CD4-positive, alpha-beta T cell treated with Interferon alpha-2 for 1 hour (primary cell): ENCODE measurements around the gene TTBK1.

Source experiments
- DNase-seq, 2 donors: peaks; one replicate each; pipeline ENCODE4 v3.0.0-alpha.2; 2020 to 2022

The TTBK1 gene

DNA sequence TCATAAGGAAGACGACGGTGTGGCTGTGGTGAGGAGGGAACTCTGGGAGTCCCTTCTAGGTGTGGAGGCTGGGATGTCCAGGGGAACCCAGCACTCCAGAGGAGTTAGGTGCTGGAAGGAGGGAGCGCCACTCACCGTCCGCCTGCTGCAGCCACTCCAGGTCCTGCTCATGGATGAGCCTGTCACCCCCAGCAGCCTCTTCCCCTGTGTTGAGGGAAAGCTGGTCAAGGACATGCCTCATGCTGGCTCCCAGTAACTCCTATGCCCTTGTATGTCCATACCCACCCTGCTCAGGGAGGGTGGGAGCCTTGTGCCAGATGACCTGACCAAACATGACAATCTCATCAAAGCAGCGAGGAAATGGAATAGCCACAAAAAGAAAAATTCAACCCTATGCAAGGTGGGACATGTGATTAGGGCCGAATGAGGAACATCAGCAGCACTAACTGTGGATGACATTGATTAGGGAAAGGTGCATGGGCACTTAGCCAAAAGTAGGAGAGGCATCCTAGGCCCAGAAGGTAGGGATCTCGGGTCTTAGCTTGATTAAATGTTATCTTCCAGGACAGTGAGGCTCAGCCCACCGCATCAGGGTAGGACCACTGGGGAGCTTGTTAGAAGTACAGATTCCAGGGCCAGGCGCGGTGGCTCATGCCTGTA lies 17.0 kb upstream of the TTBK1 start:
- no peak for DNase-seq

DNA sequence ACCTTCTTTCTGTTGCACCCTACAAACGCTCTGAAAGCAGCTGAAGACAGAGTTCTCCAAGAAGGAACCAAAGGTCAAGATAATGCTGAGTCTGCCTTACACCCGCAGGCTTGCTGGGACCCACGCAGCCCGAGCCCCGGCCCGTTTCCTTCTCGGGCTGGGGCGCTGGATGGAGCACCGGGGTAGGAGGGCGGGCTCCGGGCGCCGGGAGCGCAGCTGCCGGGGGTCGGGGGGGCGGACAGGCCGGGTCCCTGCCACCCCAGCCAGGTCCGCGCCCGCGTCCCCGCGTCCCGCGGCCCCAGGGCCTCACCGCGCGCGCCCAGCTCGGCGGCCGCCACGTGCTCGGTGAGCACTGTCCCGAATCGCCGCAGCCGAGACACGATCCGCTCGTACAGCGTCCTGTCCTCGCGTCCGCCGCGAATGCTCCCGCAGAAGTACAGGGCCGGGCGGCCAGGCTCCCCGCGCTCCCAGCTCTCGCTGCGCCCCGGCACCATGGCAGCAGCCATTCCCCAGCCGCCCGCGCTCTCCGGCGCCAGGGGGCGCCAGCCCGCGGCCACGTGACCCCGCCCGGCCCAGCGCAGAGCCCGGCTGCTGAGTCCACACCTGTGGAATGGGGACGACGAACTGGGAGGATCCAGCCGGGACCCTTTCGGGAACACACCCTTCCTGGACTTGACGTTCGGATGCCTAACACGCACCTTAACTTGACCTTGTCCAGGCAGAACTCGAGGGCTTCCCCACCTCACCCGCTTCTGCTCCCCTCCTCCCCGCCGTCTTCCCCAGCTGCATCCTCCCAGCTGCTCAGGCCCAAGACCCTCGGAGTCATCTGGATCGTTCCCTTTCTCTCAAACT lies 14.1 kb upstream of the TTBK1 start, which contains the start of gene DNPH1:
TSS of gene DNPH1 (minus strand) at position 531 of the 852 bp plus-strand sequence. CDS start at position 506, 25 bp downstream.
- peak; percentile 73 to 87 for DNase-seq

DNA sequence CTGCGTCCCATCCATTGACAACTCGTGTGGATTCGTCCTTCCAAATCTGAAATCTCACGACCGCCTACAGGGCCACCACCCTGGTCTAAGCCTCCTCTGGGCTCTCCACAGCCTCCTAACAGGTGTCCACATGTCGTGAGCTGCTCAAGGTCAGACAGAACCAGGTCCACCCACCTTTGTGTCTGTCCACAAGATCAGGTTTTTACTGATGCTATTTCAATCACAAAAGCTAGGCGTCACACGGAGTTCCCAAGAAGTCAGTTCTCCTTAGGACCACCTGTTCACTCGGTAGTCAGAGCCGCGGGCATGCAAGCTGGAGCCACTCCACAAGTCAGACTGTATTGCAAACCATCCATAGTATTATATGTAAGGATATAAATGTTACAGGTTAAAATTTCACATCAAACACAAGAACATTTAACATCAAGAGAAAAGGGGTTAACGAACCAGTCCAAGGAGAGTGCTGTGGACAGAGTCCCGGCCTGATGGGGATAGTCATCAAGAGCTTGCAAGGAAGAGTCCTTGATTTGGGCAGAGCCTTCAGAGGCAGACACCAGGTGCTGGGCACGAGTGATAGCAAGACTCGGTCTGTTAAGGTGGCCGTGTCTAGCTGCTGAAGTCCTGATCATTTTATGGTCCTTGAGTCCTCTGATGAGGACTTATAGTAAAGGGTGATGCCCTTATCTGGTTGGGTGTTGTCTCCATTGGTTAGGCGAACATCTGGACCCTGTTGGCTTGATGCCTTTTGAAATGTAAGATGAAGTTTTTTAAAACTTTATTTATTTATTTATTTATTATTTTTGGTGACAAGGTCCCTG lies 13.3 kb upstream of the TTBK1 start:
- DNase-seq: no peak

DNA sequence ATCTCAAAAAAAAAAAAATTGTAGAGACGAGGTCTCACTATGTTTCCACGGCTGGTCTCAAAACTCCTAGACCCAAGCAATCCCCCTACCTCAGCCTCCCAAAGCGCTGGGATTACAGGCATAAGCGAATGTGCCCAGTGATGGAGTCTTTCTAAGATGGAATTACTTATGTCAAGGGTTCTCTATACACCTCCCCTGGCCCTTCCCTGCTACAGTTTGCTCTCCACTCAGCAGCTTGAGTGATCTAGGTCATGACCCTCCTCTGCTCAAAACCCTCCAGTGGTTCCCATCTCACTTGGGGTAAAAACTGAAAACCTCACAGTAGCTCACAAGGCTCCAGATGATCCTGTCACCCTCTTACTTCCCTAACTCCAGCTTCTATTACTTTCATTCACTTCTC lies 12.2 kb upstream of the TTBK1 start:
- no peak for DNase-seq

DNA sequence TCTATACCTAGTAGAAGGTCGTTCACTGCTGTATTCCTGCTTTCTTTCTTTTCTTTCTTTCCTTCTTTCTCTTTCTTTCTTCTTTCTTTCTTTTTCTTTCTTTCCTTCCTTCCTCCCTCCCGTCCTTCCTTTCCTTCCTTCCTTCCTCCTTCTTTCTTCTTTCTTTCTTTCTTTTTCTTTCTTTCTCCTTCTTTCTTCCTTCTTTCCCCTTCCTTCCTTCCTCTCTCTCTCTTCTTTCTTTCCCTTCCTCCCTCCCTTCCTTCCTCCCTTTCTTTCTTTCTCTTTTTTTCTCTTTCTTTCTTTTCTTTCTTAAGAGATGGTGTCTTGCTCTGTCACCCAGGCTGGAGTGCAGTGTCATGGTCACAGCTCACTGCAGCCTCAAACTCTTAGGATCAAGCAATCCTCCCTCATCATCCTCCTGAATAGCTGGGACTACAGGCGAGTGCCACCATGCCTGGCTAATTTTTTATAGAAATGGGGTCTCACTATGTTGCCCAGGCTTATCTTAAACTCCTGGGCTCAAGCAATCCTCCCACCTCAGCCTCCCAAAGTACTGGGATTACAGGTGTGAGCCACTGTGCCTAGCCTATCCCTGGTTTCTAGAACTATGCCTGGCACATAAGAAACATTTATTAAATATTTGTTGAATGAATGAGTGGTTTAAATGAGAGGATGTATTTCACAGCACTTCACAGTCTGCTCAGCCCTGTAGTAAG lies 11.4 kb upstream of the TTBK1 start:
- no peak for DNase-seq

DNA sequence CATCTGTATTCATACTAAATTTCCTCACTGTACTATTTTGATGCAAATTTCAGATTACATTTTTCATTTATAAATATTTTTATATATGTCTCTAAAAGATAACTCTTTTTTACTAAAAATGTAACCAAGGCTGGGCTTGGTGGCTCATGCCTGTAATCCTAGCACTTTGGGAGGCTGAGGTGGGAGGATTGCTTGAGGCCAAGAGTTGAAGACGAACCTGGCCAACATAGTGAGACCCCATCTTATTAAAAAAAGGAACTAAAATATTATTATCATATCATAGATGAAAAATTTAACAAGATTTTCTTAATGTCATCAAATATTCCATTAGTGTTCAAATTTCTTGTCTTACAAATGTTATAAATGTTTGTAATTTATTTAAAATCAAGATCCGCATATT lies 7.4 kb upstream of the TTBK1 start:
- no peak for DNase-seq

DNA sequence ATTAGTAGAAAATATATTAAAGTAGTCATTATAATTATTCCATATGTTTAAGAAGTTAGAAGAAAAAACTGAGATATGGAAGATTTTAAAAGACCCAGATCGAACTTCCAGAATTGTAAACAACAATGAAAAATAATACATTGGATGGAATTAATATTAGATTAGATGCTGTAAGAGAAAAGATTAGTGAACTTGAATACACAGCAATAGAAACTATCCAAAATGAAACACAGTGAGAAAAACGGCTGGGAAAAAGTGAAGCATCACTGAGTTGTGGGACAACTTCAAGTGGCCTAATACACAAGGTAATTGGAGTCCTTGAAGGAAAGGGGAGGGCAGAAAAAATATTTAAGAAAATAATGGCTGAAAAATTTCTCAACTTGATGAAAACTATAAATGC lies 4.2 kb upstream of the TTBK1 start:
- DNase-seq: no peak

DNA sequence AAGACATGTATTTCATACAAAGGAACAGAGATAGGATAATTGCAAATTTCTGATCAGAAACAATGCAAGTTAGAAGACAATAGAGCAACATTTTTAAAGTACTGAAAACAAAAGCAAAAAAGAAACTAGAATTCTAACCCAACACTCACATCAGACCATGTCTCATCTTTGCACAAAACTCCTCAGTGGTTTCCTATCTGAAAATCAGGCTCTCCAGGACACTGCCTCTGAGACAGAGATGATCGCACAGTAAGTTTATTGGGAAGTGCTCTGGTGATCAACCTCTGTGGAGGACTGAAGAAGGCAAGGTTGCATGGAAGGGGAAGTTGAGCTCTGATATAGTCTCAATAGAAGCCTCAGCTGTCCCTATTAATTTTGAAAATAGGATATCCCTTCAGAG lies 2.3 kb upstream of the TTBK1 start:
- DNase-seq: no peak

DNA sequence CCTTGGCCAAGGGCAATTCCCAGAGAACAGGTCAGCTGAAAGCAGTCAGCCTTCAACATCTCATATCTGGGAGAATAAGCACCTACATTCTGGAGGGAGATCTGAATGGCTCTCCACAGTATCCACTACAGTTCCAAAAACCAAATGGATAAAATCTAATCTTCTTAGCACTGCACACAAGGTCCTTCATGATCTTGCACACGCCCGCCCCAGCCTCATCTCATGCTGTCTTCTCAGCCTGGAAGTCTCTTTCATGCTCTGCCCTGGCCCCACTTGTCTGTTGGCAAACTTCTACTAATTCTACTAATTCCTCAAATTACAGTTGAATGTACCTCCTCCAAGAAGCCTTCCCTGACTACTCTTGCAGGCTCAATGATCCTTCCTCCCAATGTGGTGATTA lies 1.8 kb upstream of the TTBK1 start:
- no peak for DNase-seq

DNA sequence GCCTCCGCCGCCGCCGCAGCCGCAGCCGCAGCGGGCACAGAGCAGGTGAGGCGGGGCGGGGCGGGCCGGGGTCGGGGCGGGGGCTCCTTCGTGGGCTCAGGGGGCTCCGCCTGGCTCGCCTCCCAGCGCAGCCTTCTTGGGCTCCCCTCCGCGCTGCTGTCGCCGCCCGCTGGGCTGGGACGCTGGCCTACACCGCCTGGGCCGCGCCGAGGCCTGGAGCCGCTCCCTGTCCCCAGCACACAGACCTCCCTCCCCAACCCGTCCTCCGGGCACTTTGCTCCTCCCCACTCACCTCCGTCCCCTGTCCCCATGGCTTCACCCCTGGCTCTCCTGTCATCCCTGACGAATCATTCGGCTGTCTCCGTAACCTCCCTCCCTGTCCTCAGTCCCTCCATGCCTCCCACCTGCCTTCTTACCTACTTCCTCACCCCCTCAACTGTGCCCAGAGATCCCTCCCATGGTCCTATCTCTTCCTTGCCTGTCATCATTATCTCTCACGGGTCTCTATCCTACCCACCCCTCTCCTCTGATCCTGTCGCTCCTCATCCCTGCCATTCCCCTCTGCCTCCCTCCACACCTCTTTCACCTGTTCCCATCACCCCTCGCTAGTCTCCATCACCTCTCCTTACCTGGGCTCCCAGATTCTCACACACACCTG lies 512 bp downstream of the TTBK1 start:
- DNase-seq: no peak

DNA sequence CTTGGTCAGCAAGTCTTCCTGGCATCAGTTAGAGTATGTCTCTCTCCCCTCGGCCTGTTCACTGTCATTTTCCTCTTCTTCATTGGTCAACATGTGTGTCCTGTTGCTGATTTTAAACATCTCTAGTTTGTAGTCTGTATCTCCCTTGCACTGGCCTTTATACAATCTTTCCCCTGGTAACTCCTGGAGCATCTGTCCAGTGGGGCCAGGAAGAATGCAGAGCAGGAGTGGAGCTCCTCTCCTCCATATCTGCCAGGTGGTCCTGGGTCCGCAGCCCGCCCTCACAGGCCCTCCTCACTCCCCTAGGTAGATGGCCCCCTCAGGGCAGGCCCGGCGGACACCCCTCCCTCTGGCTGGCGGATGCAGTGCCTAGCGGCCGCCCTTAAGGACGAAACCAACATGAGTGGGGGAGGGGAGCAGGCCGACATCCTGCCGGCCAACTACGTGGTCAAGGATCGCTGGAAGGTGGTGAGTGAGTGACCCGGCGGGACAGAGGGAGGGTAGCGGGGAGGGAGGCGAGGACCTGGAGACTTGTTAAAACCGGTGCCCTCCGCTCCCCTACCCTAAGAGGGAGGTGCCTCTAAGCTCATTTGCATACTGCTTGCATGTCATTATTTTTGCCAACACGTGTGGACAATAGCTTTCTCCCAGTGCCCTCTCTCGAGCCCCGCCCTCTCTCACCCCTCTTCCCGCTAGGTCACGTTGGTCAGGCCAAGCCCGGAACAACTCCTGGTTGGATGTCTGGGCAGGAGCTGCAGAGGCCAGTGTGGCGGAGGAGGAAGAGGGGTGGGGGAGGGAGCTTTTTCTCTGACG lies 3.2 kb downstream of the TTBK1 start:
- peak; percentile 10 to 43 for DNase-seq

DNA sequence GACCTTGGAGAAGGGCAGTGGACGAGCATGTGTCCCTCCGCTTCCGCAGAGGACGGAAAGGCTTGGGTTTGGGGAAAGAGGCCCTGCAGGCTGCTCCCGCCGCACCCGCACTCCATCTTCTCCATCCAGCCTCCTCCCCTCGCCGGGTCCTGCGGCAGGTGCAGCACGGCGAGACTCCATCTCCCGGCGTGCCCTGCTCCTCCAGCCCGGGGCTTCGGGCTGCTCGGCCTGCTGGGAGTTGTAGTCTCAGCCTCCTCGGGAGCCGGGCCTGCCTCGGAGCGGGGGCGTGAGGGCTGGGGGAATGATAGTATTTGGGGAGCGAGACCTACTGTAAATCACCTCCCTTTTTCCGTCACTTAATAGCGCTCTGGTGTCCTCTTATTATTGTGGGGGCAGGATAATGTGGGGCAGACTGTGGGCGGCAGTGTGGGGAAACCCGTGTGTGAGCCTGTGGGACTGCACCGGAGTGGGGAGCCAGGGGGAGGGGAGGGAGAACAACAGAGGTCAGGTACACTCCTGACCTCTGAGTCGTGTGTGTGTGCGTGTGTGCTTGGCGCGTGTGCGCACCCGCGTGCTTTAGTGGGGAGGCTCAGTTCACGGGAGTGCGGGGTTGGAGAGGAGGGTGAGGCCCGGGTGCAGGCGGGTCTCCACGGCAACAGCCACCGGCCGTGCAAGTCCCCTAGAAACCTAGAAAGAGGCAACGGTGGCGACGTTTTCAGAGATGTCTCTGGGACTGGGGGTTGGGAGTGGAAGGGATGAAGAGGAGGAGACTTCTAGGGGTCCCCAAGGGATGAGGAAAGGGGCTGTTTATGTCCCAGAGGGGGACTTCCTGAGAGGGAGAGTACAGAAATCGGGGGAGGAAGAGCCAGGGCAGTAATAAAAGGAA lies 4.1 kb downstream of the TTBK1 start:
- peak; percentile 78 to 85 for DNase-seq

DNA sequence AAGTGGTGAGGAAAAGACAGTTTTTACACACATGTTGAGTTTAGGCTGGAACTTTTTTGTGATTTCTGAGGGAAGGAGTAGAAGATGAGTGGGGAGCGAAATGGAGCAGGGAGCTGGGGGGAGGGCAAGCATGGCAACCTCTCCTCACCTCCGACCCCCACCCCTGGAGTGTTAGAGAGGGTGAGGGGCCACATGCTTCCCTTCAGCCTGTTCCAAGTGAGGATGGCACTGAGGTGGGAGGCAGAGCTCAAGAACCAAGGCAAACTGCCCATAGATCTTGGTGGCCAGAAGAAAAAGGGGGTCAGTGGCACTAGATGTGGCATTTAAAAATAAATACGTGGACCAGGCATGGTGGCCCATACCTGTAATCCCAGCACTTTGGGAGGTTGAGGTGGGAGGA lies 4.8 kb downstream of the TTBK1 start:
- no peak for DNase-seq

DNA sequence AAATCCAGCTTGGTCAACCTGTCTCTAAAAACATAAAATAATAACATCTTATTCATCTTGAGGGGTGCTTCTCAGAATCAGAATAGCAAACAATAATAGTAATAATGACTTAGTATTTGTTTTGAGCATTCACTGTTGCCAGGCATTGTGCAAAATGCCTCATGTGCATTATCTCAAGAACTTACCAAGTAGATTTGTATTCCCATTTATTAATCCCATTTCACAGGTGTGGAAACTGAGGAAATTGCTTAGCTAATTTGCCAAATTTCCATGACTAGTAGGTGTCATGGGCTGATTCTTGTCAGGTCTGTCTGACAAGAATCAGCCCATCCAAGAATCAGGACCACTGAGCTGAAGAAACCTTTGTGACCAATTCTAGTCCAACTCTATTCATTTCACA lies 5.5 kb downstream of the TTBK1 start:
- no peak for DNase-seq

DNA sequence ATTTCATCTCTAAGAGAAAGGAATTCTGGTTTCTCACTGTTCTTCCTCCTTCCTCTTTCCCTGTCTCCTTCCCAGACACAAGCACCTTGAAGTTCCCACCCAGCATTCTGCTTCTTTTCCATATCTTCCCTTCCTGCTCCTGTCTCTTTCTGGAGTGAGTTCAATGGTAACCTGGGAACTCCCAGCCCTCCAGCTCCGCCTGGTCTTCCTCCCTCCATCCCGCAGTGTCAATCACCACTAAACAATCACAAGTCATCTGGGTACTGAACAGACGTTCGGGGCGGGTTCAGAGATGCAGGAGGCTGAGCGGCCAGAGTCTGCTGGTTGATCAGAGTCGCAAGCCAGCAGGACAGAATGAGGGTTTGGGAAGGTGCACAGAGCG lies 7.7 kb downstream of the TTBK1 start:
- no peak for DNase-seq

DNA sequence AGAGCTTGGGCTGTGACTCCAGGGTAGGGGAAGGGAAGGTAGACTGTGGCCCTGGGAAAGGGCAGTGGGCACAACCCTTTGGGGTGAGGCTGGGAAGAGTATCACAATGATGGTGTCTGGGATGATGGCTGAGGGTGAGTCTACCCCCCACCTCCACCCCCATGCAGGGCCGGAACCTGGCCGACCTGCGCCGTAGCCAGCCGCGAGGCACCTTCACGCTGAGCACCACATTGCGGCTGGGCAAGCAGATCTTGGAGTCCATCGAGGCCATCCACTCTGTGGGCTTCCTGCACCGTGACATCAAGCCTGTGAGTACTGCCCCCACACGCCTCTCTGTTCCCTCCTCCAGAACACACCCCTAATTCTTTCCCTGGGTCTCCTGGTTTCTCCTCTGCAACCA lies 10.1 kb downstream of the TTBK1 start:
- DNase-seq: no peak

DNA sequence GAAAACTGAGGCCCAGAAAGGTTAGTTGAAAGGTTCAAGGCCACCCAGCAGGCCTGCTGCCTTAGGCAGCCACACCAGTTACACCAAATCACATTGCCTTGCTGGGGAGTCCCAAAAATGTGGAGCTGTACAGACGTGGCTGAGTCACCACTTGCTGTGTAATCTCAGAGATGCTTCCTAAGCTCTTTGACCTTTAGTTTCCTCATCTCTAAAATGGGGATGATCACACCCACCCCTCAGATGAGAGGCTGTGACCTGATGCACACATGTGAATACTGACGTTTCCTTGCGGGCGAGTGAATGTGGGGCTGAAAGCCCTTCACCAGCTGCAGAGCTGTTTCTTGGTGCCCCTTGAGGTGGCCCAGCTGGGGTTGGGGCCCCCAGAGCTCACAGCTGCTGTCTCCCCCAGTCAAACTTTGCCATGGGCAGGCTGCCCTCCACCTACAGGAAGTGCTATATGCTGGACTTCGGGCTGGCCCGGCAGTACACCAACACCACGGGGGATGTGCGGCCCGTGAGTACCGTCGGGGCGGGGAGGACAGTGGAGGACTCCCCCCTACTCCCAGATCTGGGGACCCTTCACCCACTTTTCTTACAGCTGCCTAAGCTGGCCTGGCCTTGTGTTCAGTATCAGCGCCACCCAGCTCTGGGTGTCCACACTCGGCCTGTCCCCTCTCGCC lies 11.0 kb downstream of the TTBK1 start:
- no peak for DNase-seq

DNA sequence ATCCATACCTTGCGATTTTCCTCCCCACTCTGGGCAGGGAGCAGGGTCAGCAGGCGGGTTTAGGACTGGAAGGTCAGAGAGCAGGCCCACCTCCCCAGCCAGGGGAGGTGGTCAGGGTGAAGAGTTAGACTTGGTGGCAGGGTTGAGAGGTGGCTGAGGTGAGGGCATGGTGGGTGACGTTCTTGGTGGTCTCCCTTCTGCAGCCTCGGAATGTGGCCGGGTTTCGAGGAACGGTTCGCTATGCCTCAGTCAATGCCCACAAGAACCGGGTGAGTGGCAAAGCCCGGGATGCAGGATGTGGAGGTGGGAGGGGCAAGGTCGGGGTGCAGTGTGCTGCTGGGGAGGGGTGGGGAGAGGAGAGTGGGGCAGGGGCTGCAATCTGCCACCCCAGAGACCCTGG lies 11.6 kb downstream of the TTBK1 start:
- no peak for DNase-seq

DNA sequence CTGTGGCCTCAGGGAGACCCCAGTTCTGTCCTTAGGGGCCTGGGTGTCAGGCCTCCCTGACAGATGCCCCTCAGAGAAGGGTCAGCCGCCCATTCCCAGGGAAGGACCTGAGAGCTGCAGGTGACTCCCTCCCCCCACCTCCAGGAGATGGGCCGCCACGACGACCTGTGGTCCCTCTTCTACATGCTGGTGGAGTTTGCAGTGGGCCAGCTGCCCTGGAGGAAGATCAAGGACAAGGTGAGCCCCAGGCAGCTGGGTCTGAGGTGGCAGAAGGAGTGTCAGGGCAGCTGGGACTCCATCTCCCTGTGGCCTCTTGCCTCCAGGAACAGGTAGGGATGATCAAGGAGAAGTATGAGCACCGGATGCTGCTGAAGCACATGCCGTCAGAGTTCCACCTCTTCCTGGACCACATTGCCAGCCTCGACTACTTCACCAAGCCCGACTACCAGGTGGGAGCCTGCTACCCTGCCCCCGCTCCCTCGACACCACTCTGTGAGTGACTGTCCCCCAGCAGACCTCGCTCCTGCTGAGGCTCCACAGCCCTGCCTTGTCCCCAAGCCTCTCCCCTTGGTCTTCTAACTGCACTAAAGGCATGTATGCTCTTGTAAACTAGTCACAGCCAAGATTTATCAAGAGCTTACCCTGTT lies 12.2 kb downstream of the TTBK1 start:
- DNase-seq: no peak
